Measurements from ENCODE around the gene FARS2. TPM values are rescaled to one million over a fixed set of nuclear protein-coding genes. Genes with fewer than 3 reads are reported as not detected.

FARS2 gene
- total and polyA plus RNA-seq, 8 donors: 15.1 to 20.3 (median 17.9) TPM

- Histone ChIP-seq H3K4me3 (no peak overlapping the region), H3K36me3 (no peaks in the 10 kb centered on the region), H3K27ac (no peak overlapping the region), H3K27me3 (no peaks in the 10 kb centered on the region), H3K4me1 (no peaks in the 10 kb centered on the region), H3K9me3 (no peaks in the 10 kb centered on the region)
- DNase-seq (no peak), ATAC-seq (no peak)
- TF ChIP-seq, protein P1, sequence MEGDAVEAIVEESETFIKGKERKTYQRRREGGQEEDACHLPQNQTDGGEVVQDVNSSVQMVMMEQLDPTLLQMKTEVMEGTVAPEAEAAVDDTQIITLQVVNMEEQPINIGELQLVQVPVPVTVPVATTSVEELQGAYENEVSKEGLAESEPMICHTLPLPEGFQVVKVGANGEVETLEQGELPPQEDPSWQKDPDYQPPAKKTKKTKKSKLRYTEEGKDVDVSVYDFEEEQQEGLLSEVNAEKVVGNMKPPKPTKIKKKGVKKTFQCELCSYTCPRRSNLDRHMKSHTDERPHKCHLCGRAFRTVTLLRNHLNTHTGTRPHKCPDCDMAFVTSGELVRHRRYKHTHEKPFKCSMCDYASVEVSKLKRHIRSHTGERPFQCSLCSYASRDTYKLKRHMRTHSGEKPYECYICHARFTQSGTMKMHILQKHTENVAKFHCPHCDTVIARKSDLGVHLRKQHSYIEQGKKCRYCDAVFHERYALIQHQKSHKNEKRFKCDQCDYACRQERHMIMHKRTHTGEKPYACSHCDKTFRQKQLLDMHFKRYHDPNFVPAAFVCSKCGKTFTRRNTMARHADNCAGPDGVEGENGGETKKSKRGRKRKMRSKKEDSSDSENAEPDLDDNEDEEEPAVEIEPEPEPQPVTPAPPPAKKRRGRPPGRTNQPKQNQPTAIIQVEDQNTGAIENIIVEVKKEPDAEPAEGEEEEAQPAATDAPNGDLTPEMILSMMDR (IDR thresholded peaks at IDR 0.05): no peak
- intact Hi-C loops (cut with DNase I): no loop called here
Measured at GRCh38 chr6:5747379-5747778, 486.1 kb downstream of the FARS2 start.

DNA sequence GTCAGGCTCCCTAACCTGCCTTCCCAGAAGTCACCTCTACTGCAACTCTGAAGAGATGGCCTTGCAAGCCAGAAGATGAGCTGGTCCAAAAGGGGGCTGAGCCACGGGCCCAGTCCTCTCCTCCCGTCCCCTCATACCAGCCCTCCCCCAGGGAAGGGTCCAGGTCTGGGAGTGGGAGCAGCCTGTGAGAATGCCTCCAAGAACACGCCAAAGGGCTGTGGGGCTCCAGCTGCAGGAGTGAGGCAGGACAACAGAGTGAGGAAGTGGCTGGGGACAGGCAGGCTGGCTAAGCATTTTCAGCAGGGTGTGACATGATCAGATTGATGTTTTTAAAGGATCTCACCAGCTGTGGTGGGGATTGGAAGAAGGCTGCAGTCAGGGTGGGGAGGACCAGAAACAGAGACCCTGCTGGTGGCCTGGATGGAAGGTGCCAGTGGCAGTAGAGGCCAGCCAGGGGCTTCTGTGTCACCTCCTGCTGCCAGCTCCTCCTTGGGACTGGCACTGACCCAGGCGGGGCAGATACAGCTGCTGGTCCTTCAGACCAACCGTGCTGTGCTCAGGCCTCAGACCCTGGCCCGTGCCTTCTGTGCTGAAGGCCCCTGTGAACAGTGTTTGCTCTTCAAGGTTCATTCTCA is 487.8 kb downstream of the FARS2 start:
- no peaks in the 10 kb centered on the region for H3K4me1 ChIP-seq
- TF ChIP-seq, protein P1 (IDR thresholded peaks at IDR 0.05): no peak
- H3K27ac ChIP-seq: no peak overlapping the region
- H3K4me3 ChIP-seq: no peak overlapping the region
- H3K27me3 ChIP-seq: no peaks in the 10 kb centered on the region
- DNase-seq (no peak), ATAC-seq (no peak)
- intact Hi-C loops (cut with DNase I): no loop called here
- H3K36me3 ChIP-seq: no peaks in the 10 kb centered on the region
- H3K9me3 ChIP-seq: peaks cover 0 to 12% of the 10 kb centered on the region in 2 donors

DNA sequence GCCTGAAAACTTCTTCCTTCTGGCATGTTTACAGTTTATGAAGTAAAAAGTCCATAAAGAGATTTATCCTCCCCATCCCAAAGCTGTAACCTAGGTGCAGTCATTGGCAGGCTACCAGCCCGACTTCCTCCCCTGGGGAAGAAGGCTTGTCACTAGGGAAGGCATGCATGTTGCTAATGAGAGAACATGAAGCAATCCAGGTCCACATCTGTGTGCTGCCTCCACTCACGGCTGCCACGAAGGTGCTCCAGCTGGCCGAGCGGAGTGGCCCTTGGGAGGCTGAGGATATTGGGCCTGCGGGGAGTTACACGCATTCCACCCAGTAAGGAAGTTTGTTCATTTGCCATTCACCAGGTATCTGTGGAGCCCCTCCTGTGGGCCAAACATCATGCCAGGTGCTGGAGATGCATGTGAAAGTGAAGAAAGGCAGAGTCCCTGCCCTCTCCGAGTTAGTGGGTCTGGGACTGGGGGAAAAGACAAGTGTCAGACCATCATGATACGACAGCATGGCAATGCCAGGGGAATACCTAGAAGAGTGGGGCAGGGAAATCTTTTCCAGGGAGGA is 488.4 kb downstream of the FARS2 start:
- ATAC-seq (no peak), DNase-seq (no peak)
- TF ChIP-seq, protein P1 (IDR thresholded peaks at IDR 0.05): no peak
- H3K27ac ChIP-seq: no peak overlapping the region
- H3K4me1 ChIP-seq: no peaks in the 10 kb centered on the region
- no peak overlapping the region for H3K4me3 ChIP-seq
- no peaks in the 10 kb centered on the region for H3K27me3 ChIP-seq
- intact Hi-C loops (cut with DNase I): no loop called here
- H3K36me3 ChIP-seq: no peaks in the 10 kb centered on the region
- peaks cover 0 to 18% of the 10 kb centered on the region in 2 donors for H3K9me3 ChIP-seq

GRCh38 chr6:5751525-5752390 is 490.4 kb downstream of the FARS2 start:
- intact Hi-C loops (cut with DNase I): no loop called here
- Histone ChIP-seq H3K4me1 (no peaks in the 10 kb centered on the region), H3K36me3 (no peaks in the 10 kb centered on the region), H3K27me3 (no peaks in the 10 kb centered on the region), H3K9me3 (peaks cover 0 to 32% of the 10 kb centered on the region in 2 donors), H3K4me3 (no peak overlapping the region), H3K27ac (no peak overlapping the region)
- DNase-seq (no peak), ATAC-seq (no peak)
- TF ChIP-seq, protein P1 (IDR thresholded peaks at IDR 0.05): no peak

GRCh38 chr6:5752391-5752680 is 491.0 kb downstream of the FARS2 start:
- no peaks in the 10 kb centered on the region for H3K27me3 ChIP-seq
- no peaks in the 10 kb centered on the region for H3K36me3 ChIP-seq
- DNase-seq (no peak), ATAC-seq (no peak)
- H3K27ac ChIP-seq: no peak overlapping the region
- TF ChIP-seq, protein P1 (IDR thresholded peaks at IDR 0.05): no peak
- H3K9me3 ChIP-seq: peaks cover 0 to 32% of the 10 kb centered on the region in 2 donors
- intact Hi-C loops (cut with DNase I): no loop called here
- H3K4me1 ChIP-seq: no peaks in the 10 kb centered on the region
- H3K4me3 ChIP-seq: no peak overlapping the region
